Liver (tissue), 9 donors: ENCODE data around the gene LRRC27. TPM values are rescaled to one million over a fixed set of nuclear protein-coding genes. Genes with fewer than 3 reads are reported as not detected.

Experiments
- DNase-seq: peaks from one replicate; pipeline ENCODE4 v3.0.0-alpha.2; 2017; ENCODE audit warnings: low spot score
- H3K27ac ChIP-seq, 2 donors: one replicate each; pipeline ENCODE4 v1.7.0; 2013; ENCODE audit warnings: inconsistent platforms in 2 of 2, low read length in 2 of 2, control low read depth in 1 of 2, low read depth in 1 of 2, mild to moderate bottlenecking in 1 of 2
- H3K27me3 ChIP-seq, 4 donors: one replicate each; pipeline versions ENCODE4 v1.6.1 to v1.7.0; 2013; ENCODE audit warnings: low read length in 3 of 4, inconsistent platforms in 1 of 4, mild to moderate bottlenecking in 1 of 4, moderate library complexity in 1 of 4; ENCODE audit not compliant: control insufficient read depth in 4 of 4, insufficient read depth in 4 of 4
- H3K36me3 ChIP-seq, 4 donors: one replicate each; pipeline versions ENCODE4 v1.6.1 to v1.7.0; 2013; ENCODE audit warnings: low read length in 3 of 4, mild to moderate bottlenecking in 3 of 4, low read depth in 1 of 4, moderate library complexity in 1 of 4; ENCODE audit not compliant: control insufficient read depth in 4 of 4, insufficient read depth in 3 of 4
- H3K4me1 ChIP-seq, 4 donors: one replicate each; pipeline versions ENCODE4 v1.6.1 to v1.7.0; 2013; ENCODE audit warnings: low read length in 3 of 4, mild to moderate bottlenecking in 3 of 4, moderate library complexity in 1 of 4; ENCODE audit not compliant: control insufficient read depth in 4 of 4, insufficient read depth in 4 of 4
- H3K4me3 ChIP-seq, 3 donors: one replicate each; pipeline versions ENCODE4 v1.6.1 to v1.7.0; 2013; ENCODE audit warnings: low read length in 3 of 3, control low read depth in 1 of 3, low read depth in 1 of 3, mild to moderate bottlenecking in 1 of 3
- H3K9ac ChIP-seq, 2 donors: one replicate each; pipeline ENCODE4 v1.7.0; 2013; ENCODE audit warnings: low read length in 2 of 2, mild to moderate bottlenecking in 2 of 2, moderate library complexity in 2 of 2, control low read depth in 1 of 2, low read depth in 1 of 2
- H3K9me3 ChIP-seq, 4 donors: one replicate each; pipeline versions ENCODE4 v1.6.1 to v1.7.0; 2013; ENCODE audit warnings: low read length in 3 of 4; ENCODE audit not compliant: control insufficient read depth in 4 of 4
- EGR1 ChIP-seq, 2 donors: IDR thresholded peaks; 2 replicates each; pipeline ENCODE4 v1.6.1; 2016 to 2018; ENCODE audit warnings: antibody characterized with exemption in 2 of 2, low read depth in 2 of 2
- FOXA1 ChIP-seq: IDR thresholded peaks from 2 replicates; pipeline ENCODE4 v1.6.1; 2016; ENCODE audit warnings: antibody characterized with exemption
- FOXA2 ChIP-seq: IDR thresholded peaks from 2 replicates; pipeline ENCODE4 v1.6.1; 2016; ENCODE audit warnings: antibody characterized with exemption
- GABPA ChIP-seq, 2 donors: IDR thresholded peaks in 1 of 2; conservative IDR thresholded peaks in 1 of 2; 2 replicates each; pipeline ENCODE4 v1.6.1; 2016; ENCODE audit warnings: antibody characterized with exemption in 2 of 2, mild to moderate bottlenecking in 1 of 2, moderate library complexity in 1 of 2
- HNF4A ChIP-seq, 2 donors: conservative IDR thresholded peaks; 2 replicates each; pipeline ENCODE4 v1.6.1; 2016; ENCODE audit warnings: antibody characterized with exemption in 2 of 2, mild to moderate bottlenecking in 2 of 2
- HNF4G ChIP-seq: IDR thresholded peaks from 2 replicates; pipeline ENCODE4 v1.6.1; 2016; ENCODE audit warnings: antibody characterized with exemption
- JUND ChIP-seq, 2 donors: IDR thresholded peaks; 2 replicates each; pipeline ENCODE4 v1.6.1; 2016; ENCODE audit warnings: antibody characterized with exemption in 2 of 2
- NR2F2 ChIP-seq: IDR thresholded peaks from 2 replicates; pipeline ENCODE4 v1.6.1; 2016; ENCODE audit warnings: antibody characterized with exemption
- RXRA ChIP-seq, 2 donors: IDR thresholded peaks; 2 replicates each; pipeline ENCODE4 v1.6.1; 2017 to 2018; ENCODE audit warnings: antibody characterized with exemption in 2 of 2, mild to moderate bottlenecking in 1 of 2
- TAF1 ChIP-seq: conservative IDR thresholded peaks from 2 replicates; pipeline ENCODE4 v1.6.1; 2016; ENCODE audit warnings: antibody characterized with exemption, mild to moderate bottlenecking
- WGBS: extraction: QIAGEN DNeasy Blood & Tissue Kit; methylation state at CpG from one replicate; pipeline ENCODE4 v1.1.7; 2013; 5-methylcytosine and 5-hydroxymethylcytosine counted together
- polyA plus RNA-seq, 2 donors: library from polyadenylated mRNA; stranded (reverse) in 1 of 2; unstranded in 1 of 2; fragments of 200-250 nt in 1 of 2; fragments of >200 nt in 1 of 2; fragmentation: Nextera tagmentation in 1 of 2; extraction: Ambion mirVana in 1 of 2; gene quantifications; one replicate each; pipeline versions ENCODE4 v1.2.1 to v1.2.3, GENCODE V29; 2013 to 2015
- total RNA-seq, 2 donors: library from RNA; depleted of rRNA; stranded (reverse); fragments of >200 nt; gene quantifications; one replicate each; pipeline ENCODE4 v1.2.3, GENCODE V29; 2014
- TF ChIP-seq, protein P1 (sequence below): IDR thresholded peaks from 2 replicates; pipeline ENCODE4 v1.6.1; 2016; ENCODE audit warnings: antibody characterized with exemption, mild to moderate bottlenecking
- TF ChIP-seq, protein P2 (sequence below): IDR thresholded peaks from 2 replicates; pipeline ENCODE4 v1.6.1; 2016; ENCODE audit warnings: antibody characterized with exemption
- TF ChIP-seq, protein P3 (sequence below): fragments of 150-350 bp; IDR thresholded peaks from 2 replicates; pipeline ENCODE4 v1.5.1; 2017; ENCODE audit warnings: improper control_type of control experiment, low read depth, low read length; ENCODE audit not compliant: missing input control
- TF ChIP-seq, protein P4 (sequence below): IDR thresholded peaks from 2 replicates; pipeline ENCODE4 v1.6.1; 2016; ENCODE audit warnings: antibody characterized with exemption
- donor health status: healthy.
- donor health status: healthy.
- donor health status: healthy.
- donor health status: healthy.
- donor health status: healthy.

The LRRC27 gene
- total and polyA plus RNA-seq, 4 donors: 1.8 to 2.8 (median 2.6) TPM

DNA sequence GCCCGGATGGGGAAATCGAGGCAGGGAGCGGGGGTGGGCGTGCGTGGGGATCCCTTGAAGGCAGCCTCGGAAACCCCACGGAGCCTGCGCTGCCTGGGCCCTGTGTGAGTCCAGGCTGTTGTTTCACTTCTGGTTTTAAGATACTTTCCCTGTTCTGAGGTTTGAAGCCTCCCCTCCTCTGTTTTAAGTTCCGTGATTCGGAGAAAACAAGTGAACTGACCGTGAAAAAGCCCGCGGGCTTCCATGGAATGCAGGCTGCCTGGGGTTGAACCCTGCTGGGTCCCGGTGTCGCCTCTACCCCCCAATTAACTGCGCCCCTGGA is 401 bp downstream of the LRRC27 start:
- Histone ChIP-seq H3K27me3 (no peaks in the 10 kb centered on the region), H3K27ac (peak overlapping the region; percentile 71 to 72), H3K9ac (peak overlapping the region; percentile 22 to 32), H3K36me3 (no peaks in the 10 kb centered on the region), H3K4me1 (peaks cover 7 to 27% (median 15%) of the 10 kb centered on the region in 4 donors), H3K9me3 (no peaks in the 10 kb centered on the region), H3K4me3 (peak overlapping the region; percentile 68 to 89 (median 75))
- 14% methylated on average over 16 of the region's 16 CpGs for WGBS
- DNase-seq: no peak
- TF ChIP-seq, protein P1, sequence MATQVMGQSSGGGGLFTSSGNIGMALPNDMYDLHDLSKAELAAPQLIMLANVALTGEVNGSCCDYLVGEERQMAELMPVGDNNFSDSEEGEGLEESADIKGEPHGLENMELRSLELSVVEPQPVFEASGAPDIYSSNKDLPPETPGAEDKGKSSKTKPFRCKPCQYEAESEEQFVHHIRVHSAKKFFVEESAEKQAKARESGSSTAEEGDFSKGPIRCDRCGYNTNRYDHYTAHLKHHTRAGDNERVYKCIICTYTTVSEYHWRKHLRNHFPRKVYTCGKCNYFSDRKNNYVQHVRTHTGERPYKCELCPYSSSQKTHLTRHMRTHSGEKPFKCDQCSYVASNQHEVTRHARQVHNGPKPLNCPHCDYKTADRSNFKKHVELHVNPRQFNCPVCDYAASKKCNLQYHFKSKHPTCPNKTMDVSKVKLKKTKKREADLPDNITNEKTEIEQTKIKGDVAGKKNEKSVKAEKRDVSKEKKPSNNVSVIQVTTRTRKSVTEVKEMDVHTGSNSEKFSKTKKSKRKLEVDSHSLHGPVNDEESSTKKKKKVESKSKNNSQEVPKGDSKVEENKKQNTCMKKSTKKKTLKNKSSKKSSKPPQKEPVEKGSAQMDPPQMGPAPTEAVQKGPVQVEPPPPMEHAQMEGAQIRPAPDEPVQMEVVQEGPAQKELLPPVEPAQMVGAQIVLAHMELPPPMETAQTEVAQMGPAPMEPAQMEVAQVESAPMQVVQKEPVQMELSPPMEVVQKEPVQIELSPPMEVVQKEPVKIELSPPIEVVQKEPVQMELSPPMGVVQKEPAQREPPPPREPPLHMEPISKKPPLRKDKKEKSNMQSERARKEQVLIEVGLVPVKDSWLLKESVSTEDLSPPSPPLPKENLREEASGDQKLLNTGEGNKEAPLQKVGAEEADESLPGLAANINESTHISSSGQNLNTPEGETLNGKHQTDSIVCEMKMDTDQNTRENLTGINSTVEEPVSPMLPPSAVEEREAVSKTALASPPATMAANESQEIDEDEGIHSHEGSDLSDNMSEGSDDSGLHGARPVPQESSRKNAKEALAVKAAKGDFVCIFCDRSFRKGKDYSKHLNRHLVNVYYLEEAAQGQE: no peak
- TF ChIP-seq, protein P2, sequence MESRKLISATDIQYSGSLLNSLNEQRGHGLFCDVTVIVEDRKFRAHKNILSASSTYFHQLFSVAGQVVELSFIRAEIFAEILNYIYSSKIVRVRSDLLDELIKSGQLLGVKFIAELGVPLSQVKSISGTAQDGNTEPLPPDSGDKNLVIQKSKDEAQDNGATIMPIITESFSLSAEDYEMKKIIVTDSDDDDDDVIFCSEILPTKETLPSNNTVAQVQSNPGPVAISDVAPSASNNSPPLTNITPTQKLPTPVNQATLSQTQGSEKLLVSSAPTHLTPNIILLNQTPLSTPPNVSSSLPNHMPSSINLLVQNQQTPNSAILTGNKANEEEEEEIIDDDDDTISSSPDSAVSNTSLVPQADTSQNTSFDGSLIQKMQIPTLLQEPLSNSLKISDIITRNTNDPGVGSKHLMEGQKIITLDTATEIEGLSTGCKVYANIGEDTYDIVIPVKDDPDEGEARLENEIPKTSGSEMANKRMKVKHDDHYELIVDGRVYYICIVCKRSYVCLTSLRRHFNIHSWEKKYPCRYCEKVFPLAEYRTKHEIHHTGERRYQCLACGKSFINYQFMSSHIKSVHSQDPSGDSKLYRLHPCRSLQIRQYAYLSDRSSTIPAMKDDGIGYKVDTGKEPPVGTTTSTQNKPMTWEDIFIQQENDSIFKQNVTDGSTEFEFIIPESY: no peak
- TF ChIP-seq JUND (IDR thresholded peaks at IDR 0.05) (no peak), GABPA (IDR thresholded peaks at IDR 0.05 in 1 of 2, conservative IDR thresholded peaks at IDR 0.05 in 1 of 2) (no peak), FOXA1 (no peak)
- TF ChIP-seq, protein P3, sequence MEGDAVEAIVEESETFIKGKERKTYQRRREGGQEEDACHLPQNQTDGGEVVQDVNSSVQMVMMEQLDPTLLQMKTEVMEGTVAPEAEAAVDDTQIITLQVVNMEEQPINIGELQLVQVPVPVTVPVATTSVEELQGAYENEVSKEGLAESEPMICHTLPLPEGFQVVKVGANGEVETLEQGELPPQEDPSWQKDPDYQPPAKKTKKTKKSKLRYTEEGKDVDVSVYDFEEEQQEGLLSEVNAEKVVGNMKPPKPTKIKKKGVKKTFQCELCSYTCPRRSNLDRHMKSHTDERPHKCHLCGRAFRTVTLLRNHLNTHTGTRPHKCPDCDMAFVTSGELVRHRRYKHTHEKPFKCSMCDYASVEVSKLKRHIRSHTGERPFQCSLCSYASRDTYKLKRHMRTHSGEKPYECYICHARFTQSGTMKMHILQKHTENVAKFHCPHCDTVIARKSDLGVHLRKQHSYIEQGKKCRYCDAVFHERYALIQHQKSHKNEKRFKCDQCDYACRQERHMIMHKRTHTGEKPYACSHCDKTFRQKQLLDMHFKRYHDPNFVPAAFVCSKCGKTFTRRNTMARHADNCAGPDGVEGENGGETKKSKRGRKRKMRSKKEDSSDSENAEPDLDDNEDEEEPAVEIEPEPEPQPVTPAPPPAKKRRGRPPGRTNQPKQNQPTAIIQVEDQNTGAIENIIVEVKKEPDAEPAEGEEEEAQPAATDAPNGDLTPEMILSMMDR: no peak

DNA sequence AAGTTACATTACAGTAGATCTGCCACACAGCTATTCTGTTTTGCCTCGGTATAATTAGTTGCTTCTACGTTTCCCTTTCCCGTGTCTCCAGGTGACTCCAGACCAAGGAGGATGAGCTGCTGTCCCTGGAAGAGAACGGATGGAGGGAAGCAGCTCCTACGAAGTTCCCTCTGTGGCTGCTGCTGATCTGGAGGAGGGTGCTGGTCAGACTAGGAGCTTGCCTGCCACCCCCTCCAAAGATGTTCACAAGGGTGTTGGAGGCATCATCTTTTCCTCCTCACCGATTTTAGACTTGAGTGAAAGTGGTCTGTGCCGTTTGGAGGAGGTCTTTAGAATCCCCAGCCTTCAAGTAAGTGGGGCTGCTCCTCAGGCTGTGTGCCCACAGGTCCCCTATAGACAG is 1.4 kb downstream of the LRRC27 start:
- no peak overlapping the region for H3K4me3 ChIP-seq
- H3K27ac ChIP-seq: no peak overlapping the region
- no peak overlapping the region for H3K9ac ChIP-seq
- TF ChIP-seq EGR1 (IDR thresholded peaks at IDR 0.05; ENCODE audit: low read depth in 2 of 2) (no peak), FOXA2 (no peak), HNF4G (no peak), TAF1 (no peak), HNF4A (conservative IDR thresholded peaks at IDR 0.05) (no peak), RXRA (IDR thresholded peaks at IDR 0.05) (no peak), NR2F2 (no peak)
- TF ChIP-seq, protein P4, sequence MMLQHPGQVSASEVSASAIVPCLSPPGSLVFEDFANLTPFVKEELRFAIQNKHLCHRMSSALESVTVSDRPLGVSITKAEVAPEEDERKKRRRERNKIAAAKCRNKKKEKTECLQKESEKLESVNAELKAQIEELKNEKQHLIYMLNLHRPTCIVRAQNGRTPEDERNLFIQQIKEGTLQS: no peak
- 89% methylated on average over 7 of the region's 7 CpGs for WGBS
- no peak for DNase-seq
- H3K27me3 ChIP-seq: no peaks in the 10 kb centered on the region
- H3K9me3 ChIP-seq: no peaks in the 10 kb centered on the region
- peaks cover 7 to 30% (median 16%) of the 10 kb centered on the region in 4 donors for H3K4me1 ChIP-seq
- no peaks in the 10 kb centered on the region for H3K36me3 ChIP-seq
